ENCODE measurements around the gene IGFBP4.

Gene IGFBP4

DNA sequence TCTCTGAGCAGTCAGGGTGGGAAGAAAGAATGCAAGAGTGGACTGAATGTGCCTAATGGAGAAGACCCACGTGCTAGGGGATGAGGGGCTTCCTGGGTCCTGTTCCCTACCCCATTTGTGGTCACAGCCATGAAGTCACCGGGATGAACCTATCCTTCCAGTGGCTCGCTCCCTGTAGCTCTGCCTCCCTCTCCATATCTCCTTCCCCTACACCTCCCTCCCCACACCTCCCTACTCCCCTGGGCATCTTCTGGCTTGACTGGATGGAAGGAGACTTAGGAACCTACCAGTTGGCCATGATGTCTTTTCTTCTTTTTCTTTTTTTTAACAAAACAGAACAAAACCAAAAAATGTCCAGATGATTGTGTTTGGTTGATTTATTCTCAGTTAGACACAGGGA, 14.1 kb downstream of the IGFBP4 start:
- no peak for DNase-seq

GRCh38 chr17:40457964-40458791, 14.9 kb downstream of the IGFBP4 start:
- no peak for DNase-seq

GRCh38 chr17:40458851-40459482, 15.7 kb downstream of the IGFBP4 start:
- no peak for DNase-seq

GRCh38 chr17:40459636-40460603, 16.7 kb downstream of the IGFBP4 start:
- no peak for DNase-seq

- no peak for DNase-seq
Measured at GRCh38 chr17:40460604-40460967, 17.3 kb downstream of the IGFBP4 start.

DNA sequence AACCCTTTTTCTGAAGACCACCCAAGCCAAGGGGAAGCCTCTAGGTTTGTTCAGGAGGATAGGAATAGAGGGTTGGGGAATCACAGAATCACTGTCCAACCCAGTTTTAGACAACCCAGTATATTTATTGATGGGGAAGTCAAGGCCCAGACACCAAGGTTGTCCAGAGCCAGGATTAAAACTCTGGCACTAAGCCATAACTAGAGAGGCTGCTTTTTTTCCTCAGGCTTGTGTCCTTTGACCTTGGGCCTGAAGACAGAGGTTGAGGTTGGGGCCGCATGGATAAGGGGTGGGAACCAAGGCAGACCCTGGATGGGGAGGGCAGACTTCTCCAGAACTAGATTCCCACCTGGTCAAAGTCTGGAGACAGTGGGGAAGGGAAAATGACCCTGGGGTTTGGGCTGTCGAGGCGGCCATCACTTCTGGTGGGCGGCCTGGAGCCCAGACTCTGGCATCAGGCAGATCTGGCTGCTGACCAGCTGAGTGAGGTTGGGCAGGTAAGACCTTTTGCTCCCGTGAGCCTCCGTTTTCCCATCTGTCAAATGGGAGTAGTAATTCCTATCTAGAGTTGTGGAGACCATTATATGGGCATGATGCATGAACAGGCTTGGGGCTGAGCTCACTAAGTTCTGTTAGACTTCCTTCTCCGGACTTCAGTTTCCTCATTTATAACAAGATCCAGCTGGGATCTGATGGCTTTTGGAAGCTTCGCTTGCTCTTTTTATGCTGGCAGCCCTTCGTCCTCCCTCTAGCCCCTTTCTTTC, 17.9 kb downstream of the IGFBP4 start:
- no peak for DNase-seq

GRCh38 chr17:40461732-40462342, 18.6 kb downstream of the IGFBP4 start:
- no peak for DNase-seq

DNA sequence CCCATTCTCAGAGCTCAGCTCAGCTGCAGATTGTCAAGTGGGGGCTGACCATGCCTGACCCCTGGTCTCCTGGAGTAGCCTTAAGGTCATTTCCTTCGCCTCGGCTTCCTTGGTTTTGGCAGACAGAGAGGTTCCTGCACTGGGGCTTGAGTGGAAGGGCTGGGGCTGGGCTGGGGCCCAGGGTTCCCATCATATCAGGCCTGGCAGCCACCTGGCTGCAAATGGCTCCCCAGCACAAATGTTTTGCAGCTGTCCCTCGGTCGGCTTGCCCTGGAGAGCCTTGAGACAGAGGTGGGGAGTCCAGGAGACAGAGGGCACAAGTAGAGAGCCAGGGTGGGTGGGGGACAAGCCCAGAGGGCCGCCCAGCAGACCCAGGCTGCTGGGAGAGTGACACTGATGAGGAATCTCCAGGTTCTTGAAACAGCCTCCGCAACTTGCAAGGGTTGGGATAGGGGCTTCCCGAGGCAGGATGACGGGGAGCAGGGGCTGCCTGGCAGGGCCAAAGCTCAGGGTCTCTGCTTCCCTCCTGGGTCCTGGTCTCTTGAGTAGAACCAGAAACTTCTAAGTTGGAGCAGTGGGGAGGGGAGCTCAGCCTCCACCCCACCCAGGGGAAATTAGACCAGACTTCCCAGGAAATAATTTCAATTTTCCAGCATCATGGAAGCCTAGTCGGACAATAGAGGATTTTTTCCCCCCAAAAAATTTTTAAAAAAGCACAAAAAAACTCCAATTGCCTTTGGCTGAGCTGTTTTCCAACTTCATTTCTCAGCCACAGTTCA, 19.3 kb downstream of the IGFBP4 start:
- DNase-seq = no peak

GRCh38 chr17:40463122-40463550, 19.9 kb downstream of the IGFBP4 start:
- DNase-seq = no peak

DNA sequence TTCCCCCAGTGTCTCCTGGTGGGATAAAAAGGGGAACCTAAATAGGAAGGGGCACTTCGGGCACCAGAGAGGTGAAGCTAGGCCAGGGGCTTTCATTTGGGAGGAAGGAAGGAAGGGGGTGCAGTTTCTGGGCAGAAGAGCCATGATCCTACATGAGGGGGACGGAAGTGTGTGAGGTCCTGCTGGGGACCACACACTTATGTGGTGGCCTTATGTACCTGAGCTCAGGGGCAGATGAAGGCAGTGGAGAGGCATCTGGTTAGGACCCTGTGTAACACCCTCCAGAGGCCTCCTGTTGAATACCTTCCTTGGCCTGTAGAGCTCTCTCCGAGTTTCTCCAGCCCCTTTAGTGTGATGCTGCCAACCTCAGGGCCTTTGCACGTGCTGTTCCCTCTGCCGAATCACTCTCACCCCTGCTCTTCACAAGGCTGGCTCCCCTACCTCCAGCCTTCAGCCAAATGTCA, 21.2 kb downstream of the IGFBP4 start:
- DNase-seq = no peak

DNA sequence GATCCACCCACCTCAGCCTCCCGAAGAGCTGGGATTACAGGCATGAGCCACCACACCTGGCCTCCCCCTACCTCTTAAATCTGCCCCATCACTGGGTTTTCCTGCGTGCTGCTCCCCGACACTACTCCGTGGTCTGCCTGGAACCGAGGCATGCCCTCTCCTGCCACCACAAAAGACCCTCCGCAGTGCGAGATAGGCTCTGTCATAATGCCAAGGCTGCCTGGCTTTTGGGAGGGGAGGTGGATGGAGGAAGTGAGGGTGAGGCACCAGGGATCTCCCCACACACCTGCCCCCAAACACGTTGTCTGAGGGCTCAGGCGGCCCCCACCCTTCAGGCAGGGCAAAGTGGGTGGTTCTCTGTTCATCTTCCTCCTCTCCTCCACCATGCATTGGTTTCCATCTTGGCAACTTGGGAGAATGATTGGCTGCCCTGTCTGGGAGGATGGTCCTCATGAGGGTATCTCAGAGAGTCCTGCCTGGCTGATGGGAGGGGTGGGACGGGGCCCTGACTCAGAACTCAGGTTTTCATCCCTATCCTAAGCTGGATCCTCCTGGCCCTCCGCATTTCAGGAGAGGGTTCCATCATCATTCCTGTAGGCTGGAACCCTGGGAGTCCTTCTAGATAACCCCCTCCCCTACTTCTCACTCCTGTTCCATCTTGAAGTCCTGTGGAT, 23.2 kb downstream of the IGFBP4 start:
- no peak for DNase-seq

DNA sequence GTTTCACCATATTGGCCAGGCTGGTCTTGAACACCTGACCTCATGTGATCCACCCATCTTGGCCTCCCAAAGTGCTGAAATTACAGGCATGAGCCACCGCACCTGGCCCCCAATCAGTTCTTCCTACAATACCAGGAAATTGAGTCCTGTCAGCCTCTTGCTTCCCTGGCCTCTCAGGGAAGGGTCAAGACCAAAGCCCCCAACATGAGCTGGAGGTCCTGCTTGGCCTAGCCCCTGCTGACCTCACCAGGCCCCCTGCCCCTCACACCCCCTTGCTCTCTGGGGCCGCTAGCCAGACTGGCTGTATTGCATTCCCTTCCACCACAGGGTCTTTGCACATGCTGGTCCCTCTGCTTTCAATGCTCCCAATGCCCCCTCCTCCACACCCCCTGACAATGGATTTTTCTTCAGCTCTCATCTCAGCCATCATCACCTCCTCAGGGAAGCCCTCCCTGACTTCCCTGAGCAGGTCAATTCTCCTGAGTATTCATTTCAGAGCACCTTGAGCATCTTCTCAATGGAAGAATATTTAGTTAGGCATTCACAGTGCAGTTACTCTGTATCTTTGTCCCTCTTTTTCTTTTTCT, 24.1 kb downstream of the IGFBP4 start:
- DNase-seq = no peak

DNA sequence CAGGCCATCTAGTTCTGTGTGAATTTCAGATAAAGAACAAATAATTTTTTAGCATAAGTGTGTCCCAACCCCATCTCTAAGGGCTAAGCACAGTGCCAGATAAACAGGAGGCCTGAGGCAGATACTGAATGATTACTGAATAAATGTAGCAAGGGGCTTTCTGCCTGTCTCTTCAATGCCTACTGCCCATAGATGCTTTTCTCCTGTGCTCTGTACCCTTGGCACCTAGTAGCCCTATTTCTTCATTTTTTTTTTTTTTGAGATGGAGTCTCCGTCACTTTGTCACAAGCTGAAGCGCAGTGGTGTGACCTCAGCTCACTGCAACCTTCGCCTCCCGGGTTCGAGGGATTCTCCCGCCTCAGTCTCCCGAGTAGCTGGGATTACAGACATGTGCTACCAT, 25.3 kb downstream of the IGFBP4 start:
- no peak for DNase-seq

GRCh38 chr17:40469805-40470675, 26.8 kb downstream of the IGFBP4 start:
- DNase-seq = no peak

DNA sequence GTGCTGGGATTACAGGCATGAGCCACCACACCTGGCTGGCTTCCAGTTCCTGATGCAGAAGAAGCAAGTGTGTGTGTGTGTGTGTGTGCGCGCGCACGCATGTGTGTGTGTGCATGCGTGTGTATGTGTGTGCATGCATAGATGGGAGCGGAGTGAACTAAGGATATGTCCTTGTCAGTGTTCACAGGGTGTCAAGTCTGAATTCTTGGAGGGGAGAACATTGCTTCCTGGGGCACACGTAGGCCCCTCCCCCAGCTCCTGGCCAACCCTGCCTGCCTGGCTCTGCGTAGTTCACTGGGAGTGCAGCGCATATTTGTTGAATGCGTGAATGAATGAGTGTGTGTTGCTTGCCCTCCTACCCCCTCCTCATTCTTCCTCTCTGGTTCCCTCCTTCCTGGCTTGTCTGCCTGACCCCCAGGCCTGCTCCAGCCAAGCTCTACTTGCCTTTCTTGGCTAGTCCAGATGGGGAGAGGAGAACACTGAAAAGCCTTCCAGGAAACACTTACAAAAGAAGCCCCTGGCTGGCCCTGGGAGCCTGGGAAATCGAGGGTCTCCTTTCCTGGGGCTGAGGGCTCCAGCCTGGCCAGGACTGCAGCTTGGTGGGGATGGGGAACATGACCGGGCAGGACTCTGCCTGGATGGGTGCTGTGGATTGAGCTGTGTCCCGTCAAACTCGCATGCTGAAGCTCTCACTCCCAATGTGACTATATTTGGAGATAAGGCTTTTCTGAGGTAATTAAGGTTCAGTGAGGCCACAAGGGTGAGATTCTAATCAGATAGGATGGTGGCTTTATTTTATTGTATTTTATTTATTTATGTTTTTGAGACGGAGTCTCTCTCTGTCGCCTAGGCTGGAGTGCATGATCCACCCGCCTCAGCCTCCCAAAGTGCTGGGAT, 27.9 kb downstream of the IGFBP4 start:
- no peak for DNase-seq

GRCh38 chr17:40471846-40472732, 28.8 kb downstream of the IGFBP4 start:
- no peak for DNase-seq
